Esophagus muscularis mucosa (tissue), 3 donors: Measurements from ENCODE around the gene RTCB.

Experiments
- CTCF ChIP-seq, 3 experiments: fragments of 200-600 bp in 2 of 3; fragments of 450-650 bp in 1 of 3; sonication (generic) in 2 of 3; IDR thresholded peaks; one replicate each; pipeline ENCODE4 v1.5.1; 2017 to 2019; ENCODE audit warnings: antibody characterized with exemption in 3 of 3, mild to moderate bottlenecking in 2 of 3, moderate library complexity in 1 of 3
- POLR2A ChIP-seq: fragments of 450-650 bp; IDR thresholded peaks from one replicate; pipeline ENCODE4 v1.6.1; 2017; ENCODE audit warnings: antibody characterized with exemption, moderate library complexity, mild to moderate bottlenecking, low read depth
- POLR2AphosphoS5 ChIP-seq, 2 donors: sonication (generic); formaldehyde crosslinking; IDR thresholded peaks; one replicate each; pipeline ENCODE4 v1.6.1; 2017; ENCODE audit warnings: antibody characterized with exemption in 2 of 2

- no peak for TF ChIP-seq POLR2A
- TF ChIP-seq CTCF (IDR thresholded peaks at IDR 0.05) = no peak
- TF ChIP-seq POLR2AphosphoS5 (IDR thresholded peaks at IDR 0.05) = no peak
Measured at GRCh38 chr22:32352681-32353080, 59.4 kb downstream of the RTCB start.
